K562 (cell line): Measurements from ENCODE around the gene CFAP206. TPM values are rescaled to one million over a fixed set of nuclear protein-coding genes. Genes with fewer than 3 reads are reported as not detected.

Source experiments
- ATAC-seq: fragments of 200-7000 bp; cut with Tn5 transposase; 3 replicates; pipeline ENCODE4 v1.9.1; 2020; ENCODE audit warnings: moderate library complexity
- BruUV-seq: library from RNA; stranded (reverse); fragments of 400-500 nt; replicated peaks from 2 replicates; lab custom pipeline; 2021; lab: Mats Ljungman, UMichigan
- CTCF ChIA-PET: fragments of 300-600 bp; formaldehyde crosslinking; extraction: SDS; loops from one replicate; lab custom pipeline; 2021; ENCODE audit warnings: low intra/inter-chr PET ratio; lab: Yijun Ruan, JAX
- POLR2A ChIA-PET: fragments of 300-600, 350-650 bp; sonication (Branson Sonifier 250); formaldehyde crosslinking; extraction: SDS; loops from one replicate; lab custom pipeline; 2021; ENCODE audit warnings: antibody characterized with exemption, inconsistent platforms; lab: Yijun Ruan, JAX
- DNase-seq, 4 experiments: peaks; one replicate each; pipeline versions ENCODE4 v3.0.0 to v3.0.0-alpha.2; 2011 to 2018; ENCODE audit warnings: low spot score in 3 of 4, mixed read lengths in 3 of 4; ENCODE audit errors: extremely low read depth in 1 of 4
- FAIRE-seq: peaks from 2 replicates; lab custom pipeline; 2011; peaks lifted over from hg19 to GRCh38; lab: Jason Lieb, UNC
- H2AFZ ChIP-seq: 2 replicates; pipeline ENCODE4 v1.6.0; 2011; ENCODE audit warnings: low read depth, low read length, control low read depth, inconsistent platforms
- H3K27ac ChIP-seq: fragments of 200-600 bp; 3 replicates; pipeline ENCODE4 v1.8.0; 2011; ENCODE audit warnings: low read depth, mild to moderate bottlenecking, control low read depth, inconsistent platforms, low read length, moderate library complexity, mixed read lengths; ENCODE audit errors: extremely low read depth
- H3K27me3 ChIP-seq, 2 experiments: fragments of 300-600 bp in 1 of 2; 2 replicates in 1 of 2; 3 replicates in 1 of 2; pipeline versions ENCODE4 v1.6.0 to v1.8.0; 2011; ENCODE audit warnings: inconsistent platforms in 2 of 2, low read length in 2 of 2, mild to moderate bottlenecking in 1 of 2, mixed read lengths in 1 of 2, moderate library complexity in 1 of 2; ENCODE audit not compliant: control insufficient read depth in 2 of 2, insufficient read depth in 2 of 2
- H3K36me3 ChIP-seq: fragments of 300-600 bp; 3 replicates; pipeline ENCODE4 v1.8.0; 2011; ENCODE audit warnings: mild to moderate bottlenecking, low read length, inconsistent platforms; ENCODE audit not compliant: control insufficient read depth, insufficient read depth
- H3K4me1 ChIP-seq, 2 experiments: fragments of 200-600 bp in 1 of 2; replicated peaks in 1 of 2; 2 replicates in 1 of 2; 3 replicates in 1 of 2; pipeline versions ENCODE4 v1.5.1 to v1.8.0; 2011; ENCODE audit warnings: inconsistent platforms in 2 of 2, low read length in 2 of 2, mild to moderate bottlenecking in 1 of 2, mixed read lengths in 1 of 2, moderate library complexity in 1 of 2; ENCODE audit not compliant: control insufficient read depth in 2 of 2, insufficient read depth in 2 of 2
- H3K4me2 ChIP-seq: 2 replicates; pipeline ENCODE4 v1.6.1; 2011; ENCODE audit warnings: low read length, control low read depth, inconsistent platforms, mixed read lengths; ENCODE audit not compliant: insufficient read depth
- H3K4me3 ChIP-seq: fragments of 200-600 bp; sonication (generic), shearing (Covaris generic); 2 replicates; pipeline ENCODE4 v1.5.1; 2016; ENCODE audit warnings: control low read depth, inconsistent platforms
- H3K79me2 ChIP-seq: fragments of 200-600 bp; 3 replicates; pipeline ENCODE4 v1.8.0; 2011; ENCODE audit warnings: low read length, inconsistent platforms; ENCODE audit not compliant: control insufficient read depth, insufficient read depth
- H3K9ac ChIP-seq, 2 experiments: 2 replicates each; pipeline versions ENCODE4 v1.6.0 to v1.6.1; 2011; ENCODE audit warnings: low read depth in 2 of 2, low read length in 2 of 2, control low read depth in 1 of 2, inconsistent platforms in 1 of 2, mild to moderate bottlenecking in 1 of 2, mixed read lengths in 1 of 2; ENCODE audit not compliant: insufficient read depth in 1 of 2
- H3K9me1 ChIP-seq: one replicate; pipeline ENCODE4 v1.6.0; 2011; ENCODE audit warnings: inconsistent platforms, mild to moderate bottlenecking, low read length, moderate library complexity; ENCODE audit not compliant: control insufficient read depth, insufficient read depth
- H3K9me3 ChIP-seq: replicated peaks from 2 replicates; pipeline ENCODE4 v1.5.1; 2011; ENCODE audit warnings: low read depth, low read length, inconsistent platforms; ENCODE audit not compliant: control insufficient read depth, insufficient read depth
- H4K20me1 ChIP-seq: replicated peaks from 2 replicates; pipeline ENCODE4 v1.6.1; 2011; ENCODE audit warnings: low read length, inconsistent platforms, mixed read lengths; ENCODE audit not compliant: control insufficient read depth, insufficient read depth
- ARID1B ChIP-seq: fragments of 450-650 bp; IDR thresholded peaks from 2 replicates; pipeline ENCODE4 v1.6.1; 2016; ENCODE audit warnings: antibody characterized with exemption, mild to moderate bottlenecking, inconsistent platforms
- C11orf30 ChIP-seq: fragments of 450-650 bp; IDR thresholded peaks from 2 replicates; pipeline ENCODE4 v1.6.1; 2016; ENCODE audit warnings: low read depth, mild to moderate bottlenecking
- CAMTA2 ChIP-seq: fragments of 250-450 bp; sonication (Bioruptor Pico); conservative IDR thresholded peaks from 2 replicates; pipeline ENCODE4 v1.5.1; 2022
- CBFA2T2 ChIP-seq: fragments of 450-650 bp; conservative IDR thresholded peaks from 2 replicates; pipeline ENCODE4 v1.6.1; 2017; ENCODE audit warnings: mild to moderate bottlenecking
- DLX4 ChIP-seq: fragments of 250-450 bp; sonication (Bioruptor Pico); IDR thresholded peaks from 2 replicates; pipeline ENCODE4 v1.6.1; 2021; ENCODE audit warnings: mild to moderate bottlenecking
- EHMT2 ChIP-seq: fragments of 450-650 bp; IDR thresholded peaks from 2 replicates; pipeline ENCODE4 v1.6.1; 2018; ENCODE audit warnings: antibody characterized with exemption
- EP300 ChIP-seq: IDR thresholded peaks from 2 replicates; pipeline ENCODE4 v1.6.1; 2012; ENCODE audit warnings: low read length, improper control_type of control experiment
- HDAC1 ChIP-seq, 2 experiments: fragments of 450-650 bp; IDR thresholded peaks; 2 replicates each; pipeline ENCODE4 v1.6.1; 2016 to 2017; ENCODE audit warnings: inconsistent platforms in 1 of 2, mild to moderate bottlenecking in 1 of 2, moderate library complexity in 1 of 2
- HES1 ChIP-seq: fragments of 450-650 bp; IDR thresholded peaks from 2 replicates; pipeline ENCODE4 v1.6.1; 2016; ENCODE audit warnings: low read depth, mild to moderate bottlenecking, moderate library complexity
- HMG20A ChIP-seq: fragments of 450-650 bp; formaldehyde crosslinking; conservative IDR thresholded peaks from 2 replicates; pipeline ENCODE4 v1.4.0; 2020; ENCODE audit warnings: mild to moderate bottlenecking, mixed read lengths
- MAFF ChIP-seq: IDR thresholded peaks from 2 replicates; pipeline ENCODE4 v1.6.1; 2012; ENCODE audit warnings: low read length, improper control_type of control experiment
- MAFG ChIP-seq: fragments of 450-650 bp; conservative IDR thresholded peaks from 2 replicates; pipeline ENCODE4 v1.6.1; 2016; ENCODE audit warnings: missing genetic modification characterization, missing compliant biosample characterization
- MTA2 ChIP-seq: fragments of 450-650 bp; IDR thresholded peaks from 2 replicates; pipeline ENCODE4 v1.6.1; 2016; ENCODE audit warnings: low read depth
- NCOR1 ChIP-seq: fragments of 450-650 bp; IDR thresholded peaks from 2 replicates; pipeline ENCODE4 v1.6.1; 2016; ENCODE audit warnings: mild to moderate bottlenecking, moderate library complexity
- NFE2 ChIP-seq: IDR thresholded peaks from 2 replicates; pipeline ENCODE4 v1.6.1; 2014; ENCODE audit warnings: antibody characterized with exemption, low read depth
- NFRKB ChIP-seq: fragments of 450-650 bp; IDR thresholded peaks from 2 replicates; pipeline ENCODE4 v1.6.1; 2016; ENCODE audit warnings: low read depth
- RCOR1 ChIP-seq, 2 experiments: IDR thresholded peaks; 2 replicates each; pipeline ENCODE4 v1.6.1; 2012; ENCODE audit warnings: low read depth in 2 of 2, low read length in 2 of 2, borderline replicate concordance in 1 of 2, improper control_type of control experiment in 1 of 2
- TCF3 ChIP-seq: sonication (generic); formaldehyde crosslinking; IDR thresholded peaks from 2 replicates; pipeline ENCODE4 v1.4.0; 2020; ENCODE audit warnings: mild to moderate bottlenecking, missing genetic modification reagents
- TFE3 ChIP-seq: fragments of 450-650 bp; formaldehyde crosslinking; IDR thresholded peaks from 2 replicates; pipeline ENCODE4 v1.4.0; 2020; ENCODE audit warnings: mild to moderate bottlenecking, mixed read lengths
- U2AF1 ChIP-seq: fragments of 200-400 bp; formaldehyde crosslinking; optimal IDR thresholded peaks from 2 replicates; pipeline ENCODE3; 2017; ENCODE audit warnings: mild to moderate bottlenecking, low read depth, low read length, moderate library complexity
- ZFP30 ChIP-seq: fragments of 250-450 bp; sonication (Bioruptor Pico); IDR thresholded peaks from 2 replicates; pipeline ENCODE4 v1.8.0; 2022; ENCODE audit warnings: moderate library complexity, mild to moderate bottlenecking, inconsistent platforms, borderline replicate concordance
- ZNF3 ChIP-seq: fragments of 250-450 bp; sonication (Bioruptor Pico); IDR thresholded peaks from 2 replicates; pipeline ENCODE4 v1.5.0; 2021; ENCODE audit warnings: mild to moderate bottlenecking, moderate library complexity
- ZNF316 ChIP-seq: fragments of 450-650 bp; IDR thresholded peaks from 2 replicates; pipeline ENCODE4 v1.6.1; 2016
- WGBS: fragments of 100-300 bp; shearing (Covaris generic); methylation state at CpG from one replicate; pipeline ENCODE4 v1.1.6; 2016; ENCODE audit warnings: low coverage, mixed read lengths; ENCODE audit not compliant: insufficient coverage; ENCODE audit errors: missing lambda C conversion rate; 5-methylcytosine and 5-hydroxymethylcytosine counted together
- in situ Hi-C: fragments of 300-500 bp; cut with MboI; formaldehyde crosslinking; loops from 4 replicates; pipeline ENCODE4 v1.15.0; 2018; ENCODE audit warnings: inconsistent platforms, mixed read lengths
- intact Hi-C: fragments of 100-400 bp; cut with micrococcal nuclease; formaldehyde crosslinking; loops from 2 replicates; pipeline ENCODE4 v1.14.2; 2022
- polyA plus RNA-seq, 8 experiments: library from polyadenylated mRNA; depleted of rRNA in 4 of 8; stranded (reverse) in 5 of 8; unstranded in 3 of 8; fragments of >200 nt; fragmentation: Nextera tagmentation in 2 of 8; fragmentation: Illumina TruSeq in 1 of 8; extraction: Ambion mirVana in 2 of 8; extraction: Trizol in 1 of 8; gene quantifications; 2 replicates each; pipeline versions ENCODE4 v1.2.1 to v1.2.3, GENCODE V29; 2011 to 2014; ENCODE audit warnings: inconsistent platforms in 1 of 8, missing spikeins in 1 of 8
- total RNA-seq, 7 experiments: library from RNA; depleted of rRNA in 6 of 7; stranded (reverse); fragments of >200 nt in 6 of 7; fragmentation: Illumina TruSeq in 2 of 7; extraction: Trizol in 2 of 7; gene quantifications; 2 replicates each; pipeline versions ENCODE4 v1.2.1 to v1.2.3, GENCODE V29; 2011 to 2021; ENCODE audit warnings: low replicate concordance in 1 of 7

Gene CFAP206
- total and polyA plus RNA-seq, 9 of the 15 experiments (the other 6 are each of a cell fraction or from before 2014, with no cell fraction given) = 0.06 to 0.33 (median 0.18) TPM; not detected in 2

- H3K36me3 ChIP-seq = no peaks in the 10 kb centered on the region
- WGBS = 16% methylated on average over 3 of the region's 3 CpGs
- no TSS peak for BruUV-seq
- no peak overlapping the region for H2AFZ ChIP-seq
- peak; percentile 95 for ATAC-seq
- FAIRE-seq = peak; percentile 77
- peaks cover 0 to 7% of the 10 kb centered on the region in 2 experiments; a peak in 2 of 5 replicates for H3K4me1 ChIP-seq
- H3K4me3 ChIP-seq = no peak overlapping the region
- no peaks in the 10 kb centered on the region for H3K9me3 ChIP-seq
- ChIA-PET CTCF (no interaction called here), POLR2A (interaction anchor here (0.7 to 1.7 kb wide), 4 partner anchors 10 to 20 kb away, joined by 3 to 5 read pairs (median 4); no protein-coding TSS in a partner anchor)
- no peaks in the 10 kb centered on the region for H4K20me1 ChIP-seq
- H3K9me1 ChIP-seq = no peaks in the 10 kb centered on the region
- in situ Hi-C loops (no loop called here), intact Hi-C loops (no loop called here)
- DNase-seq = peak; percentile 26 to 63 (median 45)
- no peak overlapping the region for H3K27ac ChIP-seq
- no peak overlapping the region for H3K4me2 ChIP-seq
- H3K27me3 ChIP-seq = no peaks in the 10 kb centered on the region
- no peaks in the 10 kb centered on the region for H3K79me2 ChIP-seq
- H3K9ac ChIP-seq = no peak overlapping the region
- 0 out of 2 replicates have a peak, but pooled peaks have one; percentile 11 for TF ChIP-seq MTA2
- TF ChIP-seq HMG20A (CRISPR knock-in tag) = no peak
- 0 out of 2 replicates have a peak, but pooled peaks have one; percentile 19 for TF ChIP-seq NCOR1
- no peak for TF ChIP-seq ZFP30 (CRISPR knock-in tag)
- TF ChIP-seq ZNF316 = peak; percentile 79
- 0 out of 2 replicates have a peak, but pooled peaks have one; percentile 17 for TF ChIP-seq EP300
- TF ChIP-seq ARID1B = peak; percentile 71
- peak; percentile 80 for TF ChIP-seq C11orf30
- TF ChIP-seq U2AF1 = no peak
- no peak for TF ChIP-seq TFE3 (CRISPR knock-in tag)
- TF ChIP-seq MAFG = peak; percentile 78
- no peak for TF ChIP-seq NFRKB
- TF ChIP-seq HES1 = no peak
- TF ChIP-seq NFE2 = peak; percentile 89
- peak; percentile 54; the same call in 1 of the 2 replicates for TF ChIP-seq MAFF
- 0 out of 4 replicates have a peak, but pooled peaks of 1 of the 2 experiments have one; percentile 10 for TF ChIP-seq RCOR1 (IDR thresholded peaks at IDR 0.05; ENCODE audit: borderline replicate concordance in 1 of 2, low read depth in 2 of 2, low read length in 2 of 2)
- peak; percentile 58 for TF ChIP-seq CBFA2T2
- no peak for TF ChIP-seq CAMTA2 (CRISPR knock-in tag)
- TF ChIP-seq EHMT2 = 0 out of 2 replicates have a peak, but pooled peaks have one; percentile 50
- TF ChIP-seq DLX4 (CRISPR knock-in tag) = no peak
- TF ChIP-seq HDAC1 (IDR thresholded peaks at IDR 0.05) = no peak
- TF ChIP-seq ZNF3 (CRISPR knock-in tag) = no peak
- peak; percentile 59 for TF ChIP-seq TCF3 (CRISPR knock-in tag)
Measured at GRCh38 chr6:87384449-87384848, 23.3 kb upstream of the CFAP206 start.
